Esophagus squamous epithelium (tissue), 4 donors: Measurements from ENCODE around the gene CAPN12.
"Not testable (repeated sequence)": the region's sequence is repeated elsewhere in the genome, so short reads cannot be mapped to it uniquely, and the experiment has no call there.

ENCODE experiments used
- CTCF ChIP-seq, 6 experiments: fragments of 450-650 bp in 4 of 6; fragments of 200-600 bp in 2 of 6; sonication (generic) in 2 of 6; IDR thresholded peaks; one replicate each; pipeline ENCODE4 v1.5.1; 2016 to 2019; ENCODE audit warnings: antibody characterized with exemption in 6 of 6, mild to moderate bottlenecking in 4 of 6, moderate library complexity in 4 of 6
- POLR2A ChIP-seq, 4 donors: fragments of 450-650 bp; IDR thresholded peaks; one replicate each; pipeline ENCODE4 v1.6.1; 2017; ENCODE audit warnings: antibody characterized with exemption in 4 of 4, mild to moderate bottlenecking in 4 of 4, moderate library complexity in 3 of 4

- not testable (repeated sequence) for TF ChIP-seq CTCF, POLR2A (IDR thresholded peaks at IDR 0.05)
Observed at GRCh38 chr19:38754196-38754595, 9.9 kb upstream of the CAPN12 start.
